Measurements from ENCODE around the gene AQP9.

AQP9 gene

GRCh38 chr15:58169934-58170333, 31.8 kb downstream of the AQP9 start:
- no peak for TF ChIP-seq FOXP2 (optimal IDR thresholded peaks at IDR 0.05; ENCODE audit: borderline replicate concordance, extremely low read depth, extremely low read length, insufficient read depth)
- TF ChIP-seq REST (IDR thresholded peaks at IDR 0.05; ENCODE audit: insufficient read depth in 1 of 2, low read depth in 2 of 2, low read length in 2 of 2) = no peak
- TF ChIP-seq TAF1 (IDR thresholded peaks at IDR 0.05; ENCODE audit: borderline replicate concordance, insufficient read depth, low read length) = no peak
- TF ChIP-seq SIN3A (IDR thresholded peaks at IDR 0.05; ENCODE audit: borderline replicate concordance, insufficient read depth, low read length) = no peak
- TF ChIP-seq POLR2AphosphoS5 (IDR thresholded peaks at IDR 0.05; ENCODE audit: low read depth, low read length) = no peak

- no peak for TF ChIP-seq POLR2AphosphoS5 (IDR thresholded peaks at IDR 0.05; ENCODE audit: low read depth, low read length)
- no peak for TF ChIP-seq FOXP2 (optimal IDR thresholded peaks at IDR 0.05; ENCODE audit: borderline replicate concordance, extremely low read depth, extremely low read length, insufficient read depth)
- no peak for TF ChIP-seq TAF1 (IDR thresholded peaks at IDR 0.05; ENCODE audit: borderline replicate concordance, insufficient read depth, low read length)
- TF ChIP-seq SIN3A (IDR thresholded peaks at IDR 0.05; ENCODE audit: borderline replicate concordance, insufficient read depth, low read length) = no peak
- TF ChIP-seq REST (IDR thresholded peaks at IDR 0.05; ENCODE audit: insufficient read depth in 1 of 2, low read depth in 2 of 2, low read length in 2 of 2) = no peak
Measured at GRCh38 chr15:58171476-58172061, 33.4 kb downstream of the AQP9 start.

GRCh38 chr15:58174709-58175108, 36.5 kb downstream of the AQP9 start:
- no peak for TF ChIP-seq TAF1 (IDR thresholded peaks at IDR 0.05; ENCODE audit: borderline replicate concordance, insufficient read depth, low read length)
- TF ChIP-seq REST (IDR thresholded peaks at IDR 0.05; ENCODE audit: insufficient read depth in 1 of 2, low read depth in 2 of 2, low read length in 2 of 2) = no peak
- no peak for TF ChIP-seq POLR2AphosphoS5 (IDR thresholded peaks at IDR 0.05; ENCODE audit: low read depth, low read length)
- no peak for TF ChIP-seq FOXP2 (optimal IDR thresholded peaks at IDR 0.05; ENCODE audit: borderline replicate concordance, extremely low read depth, extremely low read length, insufficient read depth)
- TF ChIP-seq SIN3A (IDR thresholded peaks at IDR 0.05; ENCODE audit: borderline replicate concordance, insufficient read depth, low read length) = no peak

- TF ChIP-seq TAF1 (IDR thresholded peaks at IDR 0.05; ENCODE audit: borderline replicate concordance, insufficient read depth, low read length) = no peak
- no peak for TF ChIP-seq POLR2AphosphoS5 (IDR thresholded peaks at IDR 0.05; ENCODE audit: low read depth, low read length)
- no peak for TF ChIP-seq SIN3A (IDR thresholded peaks at IDR 0.05; ENCODE audit: borderline replicate concordance, insufficient read depth, low read length)
- no peak for TF ChIP-seq REST (IDR thresholded peaks at IDR 0.05; ENCODE audit: insufficient read depth in 1 of 2, low read depth in 2 of 2, low read length in 2 of 2)
- TF ChIP-seq FOXP2 (optimal IDR thresholded peaks at IDR 0.05; ENCODE audit: borderline replicate concordance, extremely low read depth, extremely low read length, insufficient read depth) = no peak
Measured at GRCh38 chr15:58175955-58176354, 37.8 kb downstream of the AQP9 start.

Data from PFSK-1 (cell line).